Fibroblast of villous mesenchyme (primary cell): ENCODE data around the gene SCMH1. TPM values are rescaled to one million over a fixed set of nuclear protein-coding genes. Genes with fewer than 3 reads are reported as not detected.

Experiments used
- DNase-seq: peaks from one replicate; pipeline ENCODE4 v3.0.0-alpha.2; 2010; ENCODE audit warnings: low read depth
- H3K4me3 ChIP-seq: 2 replicates; pipeline ENCODE4 v1.5.1; 2011; ENCODE audit warnings: low read depth, mild to moderate bottlenecking, low read length
- total RNA-seq: library from RNA; depleted of rRNA; stranded (reverse); fragments of >200 nt; gene quantifications from 2 replicates; pipeline ENCODE4 v1.2.3, GENCODE V29; 2012
- TF ChIP-seq, protein P1 (sequence below): IDR thresholded peaks from 2 replicates; pipeline ENCODE4 v1.5.1; 2012; ENCODE audit warnings: low read depth, mild to moderate bottlenecking, low read length; ENCODE audit not compliant: insufficient read depth

Gene SCMH1
- total RNA-seq, 1 donor, result 19.4 TPM

- no peak for DNase-seq
- H3K4me3 ChIP-seq, result no peak overlapping the region
- TF ChIP-seq, protein P1, sequence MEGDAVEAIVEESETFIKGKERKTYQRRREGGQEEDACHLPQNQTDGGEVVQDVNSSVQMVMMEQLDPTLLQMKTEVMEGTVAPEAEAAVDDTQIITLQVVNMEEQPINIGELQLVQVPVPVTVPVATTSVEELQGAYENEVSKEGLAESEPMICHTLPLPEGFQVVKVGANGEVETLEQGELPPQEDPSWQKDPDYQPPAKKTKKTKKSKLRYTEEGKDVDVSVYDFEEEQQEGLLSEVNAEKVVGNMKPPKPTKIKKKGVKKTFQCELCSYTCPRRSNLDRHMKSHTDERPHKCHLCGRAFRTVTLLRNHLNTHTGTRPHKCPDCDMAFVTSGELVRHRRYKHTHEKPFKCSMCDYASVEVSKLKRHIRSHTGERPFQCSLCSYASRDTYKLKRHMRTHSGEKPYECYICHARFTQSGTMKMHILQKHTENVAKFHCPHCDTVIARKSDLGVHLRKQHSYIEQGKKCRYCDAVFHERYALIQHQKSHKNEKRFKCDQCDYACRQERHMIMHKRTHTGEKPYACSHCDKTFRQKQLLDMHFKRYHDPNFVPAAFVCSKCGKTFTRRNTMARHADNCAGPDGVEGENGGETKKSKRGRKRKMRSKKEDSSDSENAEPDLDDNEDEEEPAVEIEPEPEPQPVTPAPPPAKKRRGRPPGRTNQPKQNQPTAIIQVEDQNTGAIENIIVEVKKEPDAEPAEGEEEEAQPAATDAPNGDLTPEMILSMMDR, result no peak
Observed at GRCh38 chr1:41274752-41275545, 32.8 kb upstream of the SCMH1 start.

- no peak for DNase-seq
- H3K4me3 ChIP-seq, result no peak overlapping the region
- TF ChIP-seq, protein P1, result no peak
Observed at GRCh38 chr1:41272601-41273000, 30.5 kb upstream of the SCMH1 start.

GRCh38 chr1:41268154-41268770 lies 26.2 kb upstream of the SCMH1 start:
- H3K4me3 ChIP-seq, result no peak overlapping the region
- TF ChIP-seq, protein P1, result peak; percentile 90
- DNase-seq, result peak; percentile 71

DNA sequence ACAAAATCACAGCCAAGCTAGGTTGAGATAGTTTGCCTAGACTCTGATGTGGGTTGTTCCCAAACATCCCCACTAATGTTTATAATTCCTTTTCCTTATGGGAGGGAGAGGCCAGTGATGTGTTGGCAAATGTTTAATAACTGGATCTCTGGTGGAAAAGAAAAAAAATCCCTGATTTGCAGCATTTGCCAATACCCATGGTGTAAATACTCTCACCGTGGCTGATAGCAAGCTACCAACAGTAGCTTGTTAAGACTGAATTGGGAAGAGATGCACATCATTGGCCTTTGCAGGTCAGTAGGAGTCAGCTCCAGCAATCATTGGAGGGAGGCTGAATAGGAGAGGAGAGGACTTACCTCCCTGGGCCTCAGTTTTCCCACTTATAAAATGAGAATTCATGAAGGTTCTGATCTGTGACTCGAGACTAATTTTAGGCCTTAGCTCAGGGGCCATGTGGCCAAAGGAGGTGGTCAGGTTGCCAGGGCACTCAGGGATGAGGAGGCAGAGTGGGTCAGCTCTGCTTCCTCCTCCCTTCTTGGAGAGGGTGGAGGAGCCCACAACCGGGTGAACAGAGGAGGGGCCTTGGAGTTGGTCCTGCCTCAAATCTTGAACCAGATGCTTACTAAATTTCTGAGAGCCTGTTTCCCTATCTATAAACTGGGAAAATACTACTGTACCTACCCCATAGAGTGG lies 20.0 kb upstream of the SCMH1 start:
- no peak for DNase-seq
- H3K4me3 ChIP-seq, result no peak overlapping the region
- TF ChIP-seq, protein P1, result no peak

DNA sequence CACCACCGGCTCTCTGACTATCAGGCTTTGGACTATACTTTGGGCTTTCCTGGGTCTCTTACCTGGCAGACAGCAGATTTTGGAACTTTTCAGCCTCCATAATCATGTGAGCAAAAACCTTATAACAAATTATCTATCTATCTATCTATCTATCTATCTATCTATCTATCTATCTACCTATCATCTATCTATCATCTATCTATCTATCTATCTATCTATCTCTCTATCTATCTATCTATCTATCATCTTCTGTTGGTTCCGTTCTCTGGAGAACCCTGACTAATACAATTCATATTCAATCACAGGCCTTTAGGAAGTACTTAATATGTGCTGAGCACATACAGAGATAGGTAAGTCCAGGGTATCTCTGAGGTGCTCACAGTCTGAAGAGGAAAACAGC lies 18.7 kb upstream of the SCMH1 start:
- no peak overlapping the region for H3K4me3 ChIP-seq
- DNase-seq, result no peak
- TF ChIP-seq, protein P1, result no peak

DNA sequence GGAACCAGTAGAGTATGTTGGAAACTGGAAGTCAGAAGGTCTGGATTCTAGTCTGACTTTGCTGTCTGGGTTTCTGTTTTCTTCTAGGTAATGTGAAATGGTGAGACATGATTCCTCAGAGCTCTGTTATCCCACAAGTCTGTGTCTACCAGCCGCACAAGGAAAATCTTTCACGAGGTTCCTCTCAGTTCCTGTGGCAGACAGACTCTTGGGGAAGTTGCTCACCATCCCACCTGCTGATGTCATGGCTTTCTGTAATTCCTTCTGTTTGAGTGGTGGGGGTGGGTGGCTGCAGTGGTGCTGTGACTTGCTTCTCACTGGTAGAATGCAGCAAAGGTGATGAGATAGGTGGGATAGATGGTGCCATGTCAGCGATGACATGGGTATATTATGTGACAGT lies 17.1 kb upstream of the SCMH1 start:
- TF ChIP-seq, protein P1, result no peak
- no peak for DNase-seq
- no peak overlapping the region for H3K4me3 ChIP-seq
